Endothelial cell of umbilical vein (primary cell): Measurements from ENCODE around the gene KIF18A.

Experiments
- MYC ChIP-seq: IDR thresholded peaks from one replicate; pipeline ENCODE4 v1.6.1; 2011; ENCODE audit warnings: mild to moderate bottlenecking, low read depth, low read length
- POLR2A ChIP-seq: IDR thresholded peaks from 2 replicates; pipeline ENCODE4 v1.6.1; 2012; ENCODE audit warnings: low read depth, mild to moderate bottlenecking, control low read depth, low read length
- POLR2AphosphoS5 ChIP-seq: IDR thresholded peaks from 2 replicates; pipeline ENCODE4 v1.6.1; 2012; ENCODE audit warnings: low read depth, mild to moderate bottlenecking, control low read depth, low read length, moderate library complexity; ENCODE audit not compliant: insufficient read depth
- TF ChIP-seq, protein P1 (sequence below), 2 donors: IDR thresholded peaks; 1 replicate in 1 of 2; 2 replicates in 1 of 2; pipeline ENCODE4 v1.5.1; 2011; ENCODE audit warnings: low read length in 2 of 2, mild to moderate bottlenecking in 2 of 2, moderate library complexity in 2 of 2, control low read depth in 1 of 2, inconsistent platforms in 1 of 2, low read depth in 1 of 2; ENCODE audit not compliant: insufficient read depth in 1 of 2; ENCODE audit errors: extremely low read depth in 1 of 2

- TF ChIP-seq POLR2AphosphoS5 (no peak), MYC (no peak), POLR2A (no peak)
- TF ChIP-seq, protein P1, sequence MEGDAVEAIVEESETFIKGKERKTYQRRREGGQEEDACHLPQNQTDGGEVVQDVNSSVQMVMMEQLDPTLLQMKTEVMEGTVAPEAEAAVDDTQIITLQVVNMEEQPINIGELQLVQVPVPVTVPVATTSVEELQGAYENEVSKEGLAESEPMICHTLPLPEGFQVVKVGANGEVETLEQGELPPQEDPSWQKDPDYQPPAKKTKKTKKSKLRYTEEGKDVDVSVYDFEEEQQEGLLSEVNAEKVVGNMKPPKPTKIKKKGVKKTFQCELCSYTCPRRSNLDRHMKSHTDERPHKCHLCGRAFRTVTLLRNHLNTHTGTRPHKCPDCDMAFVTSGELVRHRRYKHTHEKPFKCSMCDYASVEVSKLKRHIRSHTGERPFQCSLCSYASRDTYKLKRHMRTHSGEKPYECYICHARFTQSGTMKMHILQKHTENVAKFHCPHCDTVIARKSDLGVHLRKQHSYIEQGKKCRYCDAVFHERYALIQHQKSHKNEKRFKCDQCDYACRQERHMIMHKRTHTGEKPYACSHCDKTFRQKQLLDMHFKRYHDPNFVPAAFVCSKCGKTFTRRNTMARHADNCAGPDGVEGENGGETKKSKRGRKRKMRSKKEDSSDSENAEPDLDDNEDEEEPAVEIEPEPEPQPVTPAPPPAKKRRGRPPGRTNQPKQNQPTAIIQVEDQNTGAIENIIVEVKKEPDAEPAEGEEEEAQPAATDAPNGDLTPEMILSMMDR (IDR thresholded peaks at IDR 0.05; ENCODE audit: extremely low read depth in 1 of 2, insufficient read depth in 1 of 2, low read depth in 1 of 2, low read length in 2 of 2): no peak
These were observed 90.1 kb downstream of the KIF18A start for GRCh38 chr11:28017816-28018215.
